Tibial nerve (tissue), 4 donors: ENCODE data around the gene MAML3.

ENCODE experiments used
- EP300 ChIP-seq, 2 donors: sonication (generic); formaldehyde crosslinking; IDR thresholded peaks; one replicate each; pipeline ENCODE4 v1.6.1; 2017; ENCODE audit warnings: antibody characterized with exemption in 2 of 2, mild to moderate bottlenecking in 1 of 2
- POLR2A ChIP-seq, 2 donors: fragments of 450-650 bp; IDR thresholded peaks; one replicate each; pipeline ENCODE4 v1.6.1; 2017; ENCODE audit warnings: antibody characterized with exemption in 2 of 2, mild to moderate bottlenecking in 2 of 2, moderate library complexity in 2 of 2
- TF ChIP-seq, protein P1 (sequence below), 5 experiments: fragments of 200-600 bp in 3 of 5; fragments of 450-650 bp in 2 of 5; sonication (generic) in 3 of 5; IDR thresholded peaks; one replicate each; pipeline ENCODE4 v1.5.1; 2016 to 2019; ENCODE audit warnings: antibody characterized with exemption in 5 of 5, mild to moderate bottlenecking in 3 of 5, moderate library complexity in 2 of 5

GRCh38 chr4:140195806-140196205 is 41.8 kb upstream of the MAML3 start:
- TF ChIP-seq, protein P1, sequence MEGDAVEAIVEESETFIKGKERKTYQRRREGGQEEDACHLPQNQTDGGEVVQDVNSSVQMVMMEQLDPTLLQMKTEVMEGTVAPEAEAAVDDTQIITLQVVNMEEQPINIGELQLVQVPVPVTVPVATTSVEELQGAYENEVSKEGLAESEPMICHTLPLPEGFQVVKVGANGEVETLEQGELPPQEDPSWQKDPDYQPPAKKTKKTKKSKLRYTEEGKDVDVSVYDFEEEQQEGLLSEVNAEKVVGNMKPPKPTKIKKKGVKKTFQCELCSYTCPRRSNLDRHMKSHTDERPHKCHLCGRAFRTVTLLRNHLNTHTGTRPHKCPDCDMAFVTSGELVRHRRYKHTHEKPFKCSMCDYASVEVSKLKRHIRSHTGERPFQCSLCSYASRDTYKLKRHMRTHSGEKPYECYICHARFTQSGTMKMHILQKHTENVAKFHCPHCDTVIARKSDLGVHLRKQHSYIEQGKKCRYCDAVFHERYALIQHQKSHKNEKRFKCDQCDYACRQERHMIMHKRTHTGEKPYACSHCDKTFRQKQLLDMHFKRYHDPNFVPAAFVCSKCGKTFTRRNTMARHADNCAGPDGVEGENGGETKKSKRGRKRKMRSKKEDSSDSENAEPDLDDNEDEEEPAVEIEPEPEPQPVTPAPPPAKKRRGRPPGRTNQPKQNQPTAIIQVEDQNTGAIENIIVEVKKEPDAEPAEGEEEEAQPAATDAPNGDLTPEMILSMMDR (IDR thresholded peaks at IDR 0.05): no peak
- no peak for TF ChIP-seq POLR2A (IDR thresholded peaks at IDR 0.05)
- no peak for TF ChIP-seq EP300 (IDR thresholded peaks at IDR 0.05)
